ENCODE results near the gene TMEM95.
A peak's percentile ranks its signal among the peaks of the same experiment; 100 is the strongest.

TMEM95 gene, protein sequence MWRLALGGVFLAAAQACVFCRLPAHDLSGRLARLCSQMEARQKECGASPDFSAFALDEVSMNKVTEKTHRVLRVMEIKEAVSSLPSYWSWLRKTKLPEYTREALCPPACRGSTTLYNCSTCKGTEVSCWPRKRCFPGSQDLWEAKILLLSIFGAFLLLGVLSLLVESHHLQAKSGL

DNA sequence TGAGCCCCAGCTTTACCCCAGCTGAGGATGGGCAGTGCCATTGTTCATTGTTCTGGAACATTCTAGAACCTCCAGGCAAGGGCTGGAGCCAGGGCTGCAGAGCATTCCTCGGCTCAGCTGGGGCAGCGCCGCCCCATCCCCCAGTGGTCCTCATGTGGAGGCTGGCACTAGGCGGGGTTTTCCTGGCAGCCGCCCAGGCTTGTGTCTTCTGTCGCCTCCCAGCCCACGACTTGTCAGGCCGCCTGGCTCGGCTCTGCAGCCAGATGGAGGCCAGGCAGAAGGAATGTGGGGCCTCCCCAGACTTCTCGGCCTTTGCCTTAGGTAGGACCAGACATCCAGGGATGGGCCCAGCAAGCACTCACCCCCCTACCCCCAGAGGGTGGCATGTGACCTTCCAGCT is at the start of gene TMEM95:
Gene TMEM95 (plus strand): TSS at position 104 of the 400 bp plus-strand sequence. CDS start 49 bp downstream, at position 153.
- POLR2A ChIA-PET (ENCODE audit: low non-redundant PET) = interaction anchor here (0.5 to 1.2 kb wide), 7 partner anchors 13 to 232 kb away, joined by 3 to 6 read pairs (median 3); partner anchors contain the start of genes PLSCR3 and TNK1
- TF ChIP-seq, protein P1, sequence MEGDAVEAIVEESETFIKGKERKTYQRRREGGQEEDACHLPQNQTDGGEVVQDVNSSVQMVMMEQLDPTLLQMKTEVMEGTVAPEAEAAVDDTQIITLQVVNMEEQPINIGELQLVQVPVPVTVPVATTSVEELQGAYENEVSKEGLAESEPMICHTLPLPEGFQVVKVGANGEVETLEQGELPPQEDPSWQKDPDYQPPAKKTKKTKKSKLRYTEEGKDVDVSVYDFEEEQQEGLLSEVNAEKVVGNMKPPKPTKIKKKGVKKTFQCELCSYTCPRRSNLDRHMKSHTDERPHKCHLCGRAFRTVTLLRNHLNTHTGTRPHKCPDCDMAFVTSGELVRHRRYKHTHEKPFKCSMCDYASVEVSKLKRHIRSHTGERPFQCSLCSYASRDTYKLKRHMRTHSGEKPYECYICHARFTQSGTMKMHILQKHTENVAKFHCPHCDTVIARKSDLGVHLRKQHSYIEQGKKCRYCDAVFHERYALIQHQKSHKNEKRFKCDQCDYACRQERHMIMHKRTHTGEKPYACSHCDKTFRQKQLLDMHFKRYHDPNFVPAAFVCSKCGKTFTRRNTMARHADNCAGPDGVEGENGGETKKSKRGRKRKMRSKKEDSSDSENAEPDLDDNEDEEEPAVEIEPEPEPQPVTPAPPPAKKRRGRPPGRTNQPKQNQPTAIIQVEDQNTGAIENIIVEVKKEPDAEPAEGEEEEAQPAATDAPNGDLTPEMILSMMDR (conservative IDR thresholded peaks at IDR 0.05; ENCODE audit: low read depth) = no peak
- peak within 1 kb of the TSS; percentile 100 for H3K27ac ChIP-seq
- CTCF ChIA-PET = interaction anchor here (0.6 to 1.7 kb wide), 7 partner anchors 13 to 128 kb away, joined by 3 to 5 read pairs (median 4); partner anchors contain the start of gene SPEM1
- no peak for DNase-seq (ENCODE audit: low spot score)

DNA sequence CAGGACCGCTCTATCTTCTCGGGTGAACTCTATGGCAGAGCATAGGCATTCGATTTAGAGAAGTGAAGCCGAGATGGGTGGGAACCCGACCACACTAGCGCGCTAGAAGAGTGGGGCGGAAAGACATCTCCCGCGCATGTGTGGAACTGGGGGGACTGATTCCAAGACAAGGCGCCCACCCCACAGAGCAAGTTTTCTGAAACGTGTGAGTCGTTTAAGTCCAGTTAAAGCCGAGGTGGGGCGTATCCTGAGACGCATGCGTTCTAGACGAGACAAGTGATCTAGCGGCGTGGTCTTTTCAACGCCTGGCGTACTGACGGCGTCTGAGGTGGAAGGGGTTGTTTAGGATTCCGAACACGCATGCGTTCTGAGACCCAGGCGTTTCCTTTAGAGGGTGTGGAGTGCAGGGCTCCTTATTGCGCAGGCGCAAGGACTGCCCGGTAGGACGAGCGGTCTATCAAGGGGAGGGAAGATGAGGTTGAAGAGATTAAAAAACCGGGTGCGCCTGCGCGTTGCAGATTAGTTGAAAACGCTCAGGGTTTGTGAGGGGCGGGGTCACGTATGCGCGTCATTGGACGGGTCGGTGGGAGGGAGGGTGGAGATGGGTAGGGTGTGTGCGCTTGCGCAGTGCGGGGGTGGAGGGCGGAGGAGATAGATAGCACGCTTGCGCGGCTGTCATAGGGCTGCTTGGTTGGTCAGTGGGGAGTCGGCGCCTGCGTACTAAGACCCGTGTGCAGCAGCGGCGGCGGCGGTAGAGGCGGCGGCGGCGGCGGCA is 47.9 kb upstream of the TMEM95 start, which contains the start of gene EIF5A:
Gene EIF5A (plus strand): TSS at position 718 of the 775 bp plus-strand sequence. CDS start 2,008 bp downstream, outside the sequence.
- DNase-seq (ENCODE audit: low spot score) = peak; percentile 100
- peak within 1 kb of the TSS; percentile 98 for H3K27ac ChIP-seq
- ChIA-PET CTCF (interaction anchor here (0.5 kb wide), 1 partner anchor 1681 kb away, joined by 4 read pairs; no protein-coding TSS in a partner anchor), POLR2A (ENCODE audit: low non-redundant PET) (no interaction called here)
- TF ChIP-seq, protein P1 (conservative IDR thresholded peaks at IDR 0.05; ENCODE audit: low read depth) = no peak

DNA sequence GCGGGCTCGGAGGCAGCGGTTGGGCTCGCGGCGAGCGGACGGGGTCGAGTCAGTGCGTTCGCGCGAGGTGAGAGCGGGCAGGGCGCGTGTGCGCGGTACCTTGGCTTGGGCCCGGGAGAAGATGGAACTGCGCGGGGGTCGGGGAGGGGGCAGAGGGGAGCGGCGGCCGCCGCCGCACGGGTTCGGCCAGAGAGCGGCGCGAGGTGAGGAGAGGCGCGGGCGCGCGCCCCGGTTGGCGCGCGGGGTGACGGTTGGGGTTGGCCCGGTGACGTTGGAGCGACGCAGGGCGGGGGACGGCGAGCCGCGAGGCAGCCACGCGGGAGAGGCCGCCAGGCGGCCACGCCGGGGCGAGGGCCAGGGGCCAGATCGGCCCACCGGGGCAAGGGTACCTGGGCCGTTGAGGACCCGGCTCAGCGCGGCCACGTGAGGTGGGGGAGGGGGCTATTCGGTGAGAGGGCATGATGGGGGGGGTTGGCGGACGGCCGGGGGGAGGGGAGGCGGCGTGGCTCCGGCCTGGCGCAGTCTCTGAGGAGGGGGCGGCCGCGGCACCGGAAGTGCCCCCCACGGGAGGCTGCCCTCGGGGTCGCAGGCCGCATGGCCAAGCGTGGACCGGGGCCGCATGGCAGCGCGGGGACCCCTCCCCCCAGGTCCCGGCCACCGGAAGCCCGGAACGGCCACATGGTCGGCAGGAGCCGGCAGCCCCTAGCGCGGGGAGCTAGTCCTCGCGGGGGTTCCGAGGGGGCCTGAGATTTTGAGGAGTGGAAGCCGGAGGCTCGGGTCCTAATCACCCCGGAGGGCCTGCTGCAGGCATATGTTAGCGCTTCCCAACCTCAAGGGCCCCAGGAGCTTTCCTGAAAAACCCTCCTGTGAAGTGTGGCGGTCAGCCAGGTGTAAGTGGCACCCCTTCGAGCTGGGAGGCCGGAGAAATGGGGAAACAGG is 47.0 kb upstream of the TMEM95 start:
- peak overlapping the region; percentile 98 for H3K27ac ChIP-seq
- DNase-seq (ENCODE audit: low spot score) = peak; percentile 26
- POLR2A ChIA-PET (ENCODE audit: low non-redundant PET) = no interaction called here
- TF ChIP-seq, protein P1 (conservative IDR thresholded peaks at IDR 0.05; ENCODE audit: low read depth) = no peak
- CTCF ChIA-PET = no interaction called here

DNA sequence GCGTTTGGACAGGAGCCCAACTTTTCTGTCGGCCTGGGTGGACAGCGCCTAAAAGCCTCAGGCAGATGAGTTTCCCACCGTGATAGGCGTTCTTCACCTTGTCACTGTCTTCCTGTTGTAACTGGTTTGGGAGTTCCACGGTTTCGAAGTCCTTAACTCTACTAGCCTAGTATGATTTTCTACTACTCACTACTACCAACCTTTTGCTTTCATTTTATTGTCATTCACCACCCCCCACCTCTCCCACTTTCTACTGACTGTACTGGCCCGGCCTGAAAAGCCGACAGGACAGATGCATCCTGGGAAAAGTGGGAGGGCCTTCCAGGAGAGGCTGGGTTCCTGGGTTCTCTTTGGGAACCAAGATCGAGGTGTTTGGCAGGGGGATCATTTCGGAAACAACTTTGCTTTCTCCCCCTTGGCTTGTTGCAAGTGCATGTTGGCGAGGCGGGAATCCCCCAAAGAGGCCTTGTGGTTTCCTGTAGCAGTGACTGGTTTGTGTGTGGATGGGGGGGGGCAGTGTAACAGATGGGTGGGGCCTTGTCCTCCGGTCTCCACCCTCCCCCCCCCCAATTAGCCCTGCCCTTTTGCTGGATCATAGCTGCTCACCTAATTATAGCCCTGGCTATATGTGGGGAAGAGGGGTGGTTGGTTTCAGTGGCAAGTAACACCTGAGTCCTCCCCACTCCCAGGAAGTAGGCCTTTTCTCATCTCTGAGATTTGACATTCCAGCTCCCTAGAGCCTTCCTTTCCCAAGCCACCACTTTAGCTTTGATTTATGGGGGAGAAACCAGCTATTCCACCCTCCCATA is 46.1 kb upstream of the TMEM95 start:
- TF ChIP-seq, protein P1 (conservative IDR thresholded peaks at IDR 0.05; ENCODE audit: low read depth) = no peak
- DNase-seq (ENCODE audit: low spot score) = peak; percentile 81
- POLR2A ChIA-PET (ENCODE audit: low non-redundant PET) = interaction anchor here (0.5 to 0.8 kb wide), 4 partner anchors 41 to 597 kb away, joined by 3 to 7 read pairs (median 4); no protein-coding TSS in a partner anchor
- CTCF ChIA-PET = no interaction called here
- H3K27ac ChIP-seq = peak overlapping the region; percentile 98

DNA sequence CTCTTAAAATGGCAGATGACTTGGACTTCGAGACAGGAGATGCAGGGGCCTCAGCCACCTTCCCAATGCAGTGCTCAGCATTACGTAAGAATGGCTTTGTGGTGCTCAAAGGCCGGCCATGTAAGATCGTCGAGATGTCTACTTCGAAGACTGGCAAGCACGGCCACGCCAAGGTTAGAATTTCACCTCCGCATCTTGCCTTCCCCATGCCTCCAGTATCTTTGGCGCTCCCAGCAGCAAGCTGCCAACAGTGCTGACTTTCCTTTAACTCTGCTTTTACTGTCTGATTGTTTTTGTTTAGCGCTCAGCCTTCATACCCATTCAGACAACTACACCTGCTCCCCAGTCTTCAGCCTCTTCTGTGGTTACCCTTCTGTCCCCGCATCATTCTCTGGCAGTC is 45.3 kb upstream of the TMEM95 start:
- TF ChIP-seq, protein P1 (conservative IDR thresholded peaks at IDR 0.05; ENCODE audit: low read depth) = no peak
- no peak for DNase-seq (ENCODE audit: low spot score)
- H3K27ac ChIP-seq = peak overlapping the region; percentile 98
- POLR2A ChIA-PET (ENCODE audit: low non-redundant PET) = interaction anchor here (0.6 to 0.8 kb wide), 3 partner anchors 40 to 598 kb away, joined by 3 to 7 read pairs (median 4); no protein-coding TSS in a partner anchor
- CTCF ChIA-PET = interaction anchor here (0.6 to 1.3 kb wide), 2 partner anchors 17 to 258 kb away, joined by 3 to 6 read pairs; no protein-coding TSS in a partner anchor
